GM18873 (cell line): Measurements from ENCODE around the gene NDFIP2.

Experiments
- ATAC-seq: cut with Tn5 transposase; IDR thresholded peaks from one replicate; pipeline ENCODE4 v1.9.1; 2021; ENCODE audit warnings: mild to moderate bottlenecking, moderate library complexity, moderate number of reproducible peaks; ENCODE audit not compliant: unreplicated experiment, low FRiP score

NDFIP2 gene, protein sequence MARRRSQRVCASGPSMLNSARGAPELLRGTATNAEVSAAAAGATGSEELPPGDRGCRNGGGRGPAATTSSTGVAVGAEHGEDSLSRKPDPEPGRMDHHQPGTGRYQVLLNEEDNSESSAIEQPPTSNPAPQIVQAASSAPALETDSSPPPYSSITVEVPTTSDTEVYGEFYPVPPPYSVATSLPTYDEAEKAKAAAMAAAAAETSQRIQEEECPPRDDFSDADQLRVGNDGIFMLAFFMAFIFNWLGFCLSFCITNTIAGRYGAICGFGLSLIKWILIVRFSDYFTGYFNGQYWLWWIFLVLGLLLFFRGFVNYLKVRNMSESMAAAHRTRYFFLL

GRCh38 chr13:79480954-79481684 lies at the start of gene NDFIP2:
NDFIP2 (plus strand) TSS chr13:79481155; CDS start chr13:79481204, 49 bp downstream.
- ATAC-seq: peak; percentile 85

GRCh38 chr13:79432086-79432485 lies 48.9 kb upstream of the NDFIP2 start:
- ATAC-seq: no peak

GRCh38 chr13:79432992-79433391 lies 48.0 kb upstream of the NDFIP2 start:
- ATAC-seq: no peak

- ATAC-seq: no peak
Observed at GRCh38 chr13:79434556-79434955, 46.4 kb upstream of the NDFIP2 start.

- no peak for ATAC-seq
Observed at GRCh38 chr13:79435561-79435990, 45.4 kb upstream of the NDFIP2 start.

DNA sequence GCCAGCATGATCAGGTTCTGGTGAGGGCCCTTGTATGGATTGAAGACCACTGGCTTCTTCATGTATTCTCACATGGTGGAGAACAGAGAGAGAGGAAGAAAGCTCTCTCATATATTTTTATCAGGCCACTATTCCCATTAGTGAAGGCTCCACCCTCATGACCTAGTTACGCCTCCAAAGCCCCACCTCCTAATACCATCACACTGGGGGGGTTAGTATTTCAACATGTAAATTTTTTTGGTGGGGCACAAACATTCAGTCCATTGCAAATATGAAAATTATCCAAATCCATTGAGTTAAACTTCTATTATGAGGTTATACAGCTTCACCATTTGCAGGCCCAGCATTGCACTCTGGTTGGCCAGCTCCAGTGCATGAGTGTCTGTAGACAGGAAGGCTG lies 41.7 kb upstream of the NDFIP2 start:
- ATAC-seq: no peak

DNA sequence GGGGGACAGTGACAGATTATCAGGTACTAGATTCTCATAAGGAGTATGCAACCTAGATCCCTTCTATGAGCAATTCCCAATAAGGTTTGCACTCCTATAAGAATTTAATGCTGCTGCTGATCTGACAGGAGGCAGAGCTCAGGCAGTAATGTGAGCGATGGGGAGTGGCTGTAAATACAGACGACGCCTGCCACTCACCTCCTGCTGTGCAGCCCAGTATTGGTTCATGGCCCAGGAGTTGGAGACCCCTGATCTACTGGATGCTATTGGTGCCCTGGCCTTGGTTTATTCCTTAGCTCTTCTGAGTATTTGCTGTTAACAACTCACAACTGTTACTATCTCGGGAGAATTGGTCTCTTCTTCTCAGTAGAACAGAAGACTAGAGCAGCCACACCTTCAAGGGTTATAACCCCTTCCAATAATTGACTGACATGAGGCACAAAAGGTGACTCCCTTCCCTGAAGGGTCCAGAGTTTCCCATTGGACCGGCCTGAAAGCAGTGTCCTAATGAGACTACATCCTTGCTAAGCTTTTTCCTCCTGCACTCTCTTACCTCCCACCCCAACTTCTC lies 39.9 kb upstream of the NDFIP2 start:
- ATAC-seq: no peak

DNA sequence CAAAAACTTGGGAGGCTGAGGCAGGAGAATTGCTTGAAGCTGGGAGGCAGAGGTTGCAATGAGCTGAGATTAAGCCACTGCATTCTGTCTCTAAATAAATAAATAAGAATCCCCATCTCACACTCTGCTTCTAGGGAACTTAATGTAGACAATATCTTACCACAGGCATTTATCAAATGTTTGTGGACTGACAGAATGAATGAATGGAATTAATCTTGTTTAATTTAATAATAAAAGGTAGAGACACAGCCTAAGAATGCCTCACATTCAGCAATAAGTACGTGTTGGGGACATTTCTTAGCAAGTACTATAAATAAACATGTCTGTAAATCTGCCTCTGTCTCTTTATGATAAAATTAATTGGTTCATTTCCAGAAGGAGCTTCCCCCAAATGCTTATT lies 38.7 kb upstream of the NDFIP2 start:
- no peak for ATAC-seq

GRCh38 chr13:79442706-79443105 lies 38.2 kb upstream of the NDFIP2 start:
- no peak for ATAC-seq

- no peak for ATAC-seq
Observed at GRCh38 chr13:79445968-79446645, 34.8 kb upstream of the NDFIP2 start.

DNA sequence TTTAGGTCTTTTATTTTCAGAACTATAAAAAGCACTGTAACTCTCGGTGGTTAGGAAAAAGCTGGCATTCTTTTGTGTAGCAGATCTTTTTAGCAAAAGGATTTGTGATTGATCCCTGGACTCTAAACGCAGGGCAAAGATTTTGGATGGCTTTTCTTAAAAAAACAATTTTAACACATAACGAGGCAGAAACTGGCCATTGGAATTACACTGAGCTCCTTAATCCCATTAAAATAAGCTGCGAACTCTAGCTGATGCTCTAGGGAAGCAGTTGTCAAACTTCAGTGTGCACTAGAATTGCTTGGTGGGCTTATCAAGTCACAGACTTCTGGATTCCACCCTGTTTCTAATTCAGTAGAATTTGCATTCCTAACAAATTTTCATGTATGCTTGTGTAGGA lies 33.8 kb upstream of the NDFIP2 start:
- no peak for ATAC-seq

GRCh38 chr13:79447741-79448140 lies 33.2 kb upstream of the NDFIP2 start:
- ATAC-seq: no peak

- peak; percentile 43 for ATAC-seq
Observed at GRCh38 chr13:79448413-79448812, 32.5 kb upstream of the NDFIP2 start.

DNA sequence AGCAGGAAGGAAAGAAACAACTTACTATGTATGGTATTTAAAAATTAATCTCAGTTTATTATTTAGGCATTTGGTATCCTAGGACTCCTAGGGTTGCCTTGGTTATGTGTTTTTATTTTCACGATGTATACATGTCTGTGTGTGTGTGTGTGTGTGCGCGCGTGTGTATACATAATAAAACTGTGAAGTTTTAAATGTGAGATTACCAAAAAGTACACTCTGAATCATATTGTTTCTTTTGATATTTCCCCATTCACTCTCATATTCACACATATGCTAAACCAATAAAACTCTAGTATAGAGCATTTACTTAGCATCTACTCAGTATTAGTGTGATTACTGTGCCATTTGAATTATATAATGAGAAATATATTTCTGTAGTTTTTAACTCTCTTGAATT lies 30.8 kb upstream of the NDFIP2 start:
- ATAC-seq: no peak

DNA sequence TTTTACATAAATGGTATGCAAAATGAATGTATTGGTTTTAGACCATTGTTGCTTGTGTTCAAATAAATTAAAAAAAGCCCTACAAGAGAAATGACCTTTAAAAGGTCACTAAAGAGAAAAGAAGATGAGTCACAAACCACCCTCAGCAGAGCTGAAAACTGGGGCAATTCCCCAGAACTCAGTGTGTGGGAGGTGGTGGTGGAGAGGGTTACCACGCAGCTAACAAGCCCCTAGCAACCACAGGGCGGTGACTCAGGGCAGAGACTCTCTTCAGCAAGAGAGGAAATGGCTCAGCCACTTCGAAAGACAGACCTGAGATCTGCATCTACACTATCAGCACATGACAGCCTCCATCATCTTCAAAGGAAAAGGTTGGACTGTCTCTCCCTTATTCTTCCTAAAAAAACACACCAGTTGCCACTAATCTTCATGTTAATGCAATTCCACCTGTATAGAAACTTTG lies 29.4 kb upstream of the NDFIP2 start:
- ATAC-seq: peak; percentile 98

GRCh38 chr13:79452239-79452913 lies 28.6 kb upstream of the NDFIP2 start:
- ATAC-seq: no peak

GRCh38 chr13:79455331-79455730 lies 25.6 kb upstream of the NDFIP2 start:
- no peak for ATAC-seq

DNA sequence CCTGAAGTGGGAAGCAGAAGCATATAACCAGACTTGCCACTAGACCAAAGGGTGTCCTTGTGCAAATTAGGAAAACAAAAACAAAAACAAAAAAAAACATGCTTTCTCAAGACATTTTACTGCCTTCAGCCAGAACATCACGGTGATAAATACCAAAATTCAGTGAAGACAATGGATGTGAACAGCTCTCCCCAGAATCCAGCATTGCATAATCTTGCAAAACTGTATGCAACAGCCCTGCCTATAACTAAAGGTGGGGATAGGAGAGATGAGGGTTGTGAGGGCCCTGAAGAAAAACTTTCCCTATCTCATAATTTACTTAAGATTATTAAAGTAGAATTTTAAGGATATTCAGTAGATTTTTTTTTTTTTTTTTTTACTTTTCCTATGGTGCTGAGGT lies 24.9 kb upstream of the NDFIP2 start:
- ATAC-seq: no peak

GRCh38 chr13:79456656-79457365 lies 24.1 kb upstream of the NDFIP2 start:
- no peak for ATAC-seq

DNA sequence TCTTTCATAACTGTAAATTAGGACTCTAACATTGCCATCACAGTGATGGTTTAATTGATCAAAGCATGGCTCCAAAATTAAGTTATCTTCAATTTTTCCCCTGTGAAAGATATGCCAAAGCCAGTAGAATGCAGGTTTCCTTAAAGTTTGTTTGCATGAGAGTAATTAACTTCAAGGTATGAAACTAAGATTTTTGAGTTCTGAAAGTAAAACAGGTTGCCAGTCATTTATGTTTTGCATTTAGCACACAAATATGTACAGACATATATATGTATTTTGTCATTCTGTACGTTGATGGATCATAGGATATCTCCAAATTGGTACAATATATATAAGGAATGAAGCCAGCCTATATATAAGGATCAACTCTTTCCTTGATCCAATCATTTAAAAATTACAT lies 23.6 kb upstream of the NDFIP2 start:
- peak; percentile 52 for ATAC-seq
